ENCODE data around the gene APP. TPM values are rescaled to one million over a fixed set of nuclear protein-coding genes. Genes with fewer than 3 reads are reported as not detected.

The APP gene
- total and polyA plus RNA-seq, 7 donors: 71.7 to 355 (median 270) TPM

GRCh38 chr21:25988738-25989137 lies 181.8 kb downstream of the APP start:
- 95 to 96% methylated on average over 7 of the region's 7 CpGs for WGBS, 2 donors

GRCh38 chr21:25987531-25987930 lies 183.0 kb downstream of the APP start:
- Histone ChIP-seq H3K36me3 (peaks cover 0 to 6% (median 0%) of the 10 kb centered on the region in 4 donors), H3K4me3 (no peak overlapping the region), H3K4me1 (peaks cover 0 to 6% (median 0%) of the 10 kb centered on the region in 4 donors), H3K27me3 (no peaks in the 10 kb centered on the region), H3K9me3 (no peaks in the 10 kb centered on the region), H3K27ac (no peak overlapping the region)
- no peak for DNase-seq
- intact Hi-C loops (cut with DNase I): no loop called here
- 95 to 97% methylated on average over 2 of the region's 2 CpGs for WGBS, 2 donors
- TF ChIP-seq EP300 (IDR thresholded peaks at IDR 0.05) (no peak), CTCF (IDR thresholded peaks at IDR 0.05) (no peak), POLR2AphosphoS5 (IDR thresholded peaks at IDR 0.05) (no peak), POLR2A (IDR thresholded peaks at IDR 0.05) (no peak)

More at GRCh38 chr21:25988738-25989137, 181.8 kb downstream of the APP start:
- no peak for DNase-seq
- TF ChIP-seq POLR2A (IDR thresholded peaks at IDR 0.05) (no peak), CTCF (IDR thresholded peaks at IDR 0.05) (no peak), EP300 (IDR thresholded peaks at IDR 0.05) (no peak), POLR2AphosphoS5 (IDR thresholded peaks at IDR 0.05) (no peak)
- H3K36me3 ChIP-seq: peaks cover 0 to 11% (median 0%) of the 10 kb centered on the region in 4 donors
- H3K9me3 ChIP-seq: no peaks in the 10 kb centered on the region
- H3K4me1 ChIP-seq: peaks cover 0 to 6% (median 0%) of the 10 kb centered on the region in 4 donors
- intact Hi-C loops (cut with DNase I): no loop called here
- no peak overlapping the region for H3K4me3 ChIP-seq
- no peak overlapping the region for H3K27ac ChIP-seq
- no peaks in the 10 kb centered on the region for H3K27me3 ChIP-seq

GRCh38 chr21:25986928-25987327 lies 183.6 kb downstream of the APP start:
- TF ChIP-seq POLR2AphosphoS5 (IDR thresholded peaks at IDR 0.05) (no peak), EP300 (IDR thresholded peaks at IDR 0.05) (no peak), CTCF (IDR thresholded peaks at IDR 0.05) (no peak), POLR2A (IDR thresholded peaks at IDR 0.05) (no peak)
- Histone ChIP-seq H3K4me1 (peaks cover 0 to 6% (median 0%) of the 10 kb centered on the region in 4 donors), H3K9me3 (no peaks in the 10 kb centered on the region), H3K27me3 (no peaks in the 10 kb centered on the region), H3K36me3 (peaks cover 0 to 11% (median 0%) of the 10 kb centered on the region in 4 donors), H3K27ac (no peak overlapping the region), H3K4me3 (no peak overlapping the region)
- WGBS, 2 donors: 81 to 89% methylated on average over 2 of the region's 2 CpGs
- intact Hi-C loops (cut with DNase I): no loop called here
- DNase-seq: no peak

- Histone ChIP-seq H3K36me3 (peaks cover 0 to 21% (median 0%) of the 10 kb centered on the region in 4 donors), H3K4me3 (no peak overlapping the region), H3K27me3 (no peaks in the 10 kb centered on the region), H3K27ac (no peak overlapping the region), H3K9me3 (no peaks in the 10 kb centered on the region), H3K4me1 (peaks cover 0 to 6% (median 0%) of the 10 kb centered on the region in 4 donors)
- TF ChIP-seq EP300 (IDR thresholded peaks at IDR 0.05): no peak
- TF ChIP-seq CTCF (IDR thresholded peaks at IDR 0.05): no peak
- no peak for TF ChIP-seq POLR2A (IDR thresholded peaks at IDR 0.05)
- no peak for TF ChIP-seq POLR2AphosphoS5 (IDR thresholded peaks at IDR 0.05)
- no peak for DNase-seq
- intact Hi-C loops (cut with DNase I): no loop called here
- WGBS, 2 donors: 60 to 75% methylated on average over 3 of the region's 3 CpGs
Observed at GRCh38 chr21:25985990-25986389, 184.6 kb downstream of the APP start.

GRCh38 chr21:25984538-25984937 lies 186.0 kb downstream of the APP start:
- no peak for DNase-seq
- Histone ChIP-seq H3K9me3 (no peaks in the 10 kb centered on the region), H3K4me3 (no peak overlapping the region), H3K36me3 (peaks cover 0 to 33% (median 0%) of the 10 kb centered on the region in 4 donors), H3K4me1 (peaks cover 0 to 6% (median 0%) of the 10 kb centered on the region in 4 donors), H3K27me3 (no peaks in the 10 kb centered on the region), H3K27ac (no peak overlapping the region)
- TF ChIP-seq CTCF (IDR thresholded peaks at IDR 0.05) (no peak), EP300 (IDR thresholded peaks at IDR 0.05) (no peak), POLR2AphosphoS5 (IDR thresholded peaks at IDR 0.05) (no peak)
- WGBS, 2 donors: 86 to 93% methylated on average over 1 of the region's 1 CpG
- intact Hi-C loops (cut with DNase I): no loop called here
